Limb (tissue), 2 donors: Measurements from ENCODE around the gene BSCL2.
"Not testable (repeated sequence)": the region's sequence is repeated elsewhere in the genome, so short reads cannot be mapped to it uniquely, and the experiment has no call there.

Experiments
- DNase-seq, 2 donors: peaks; one replicate each; pipeline ENCODE4 v3.0.0-alpha.2; 2016; ENCODE audit errors: extremely low spot score in 2 of 2

BSCL2 gene

GRCh38 chr11:62707277-62707861, at the start of gene BSCL2, which contains the start of gene GNG3:
Gene BSCL2 (minus strand): TSS chr11:62707424. CDS start chr11:62707195, 229 bp downstream.
Gene GNG3 (plus strand): TSS chr11:62707676. CDS start chr11:62708296, 620 bp downstream.
- DNase-seq, result peak in 1 of 2 donors; percentile 90

- DNase-seq, result no peak
Observed at GRCh38 chr11:62755086-62755615, 47.9 kb upstream of the BSCL2 start.

GRCh38 chr11:62753736-62754603, 46.7 kb upstream of the BSCL2 start, which contains the start of gene ZBTB3:
Gene ZBTB3 (minus strand): TSS chr11:62754160. CDS start chr11:62753664, 496 bp downstream.
- peak; percentile 96 to 100 for DNase-seq

- no peak for DNase-seq
Observed at GRCh38 chr11:62752994-62753735, 45.9 kb upstream of the BSCL2 start.

- DNase-seq, result no peak
Observed at GRCh38 chr11:62752177-62752785, 45.1 kb upstream of the BSCL2 start.

GRCh38 chr11:62749931-62750330, 42.7 kb upstream of the BSCL2 start:
- not testable (repeated sequence) for DNase-seq

- no peak for DNase-seq
Observed at GRCh38 chr11:62747475-62748160, 40.4 kb upstream of the BSCL2 start.

GRCh38 chr11:62737196-62737595, 30.0 kb upstream of the BSCL2 start:
- no peak for DNase-seq

GRCh38 chr11:62732830-62733229, 25.6 kb upstream of the BSCL2 start:
- DNase-seq, result no peak

- not testable (repeated sequence) for DNase-seq
Observed at GRCh38 chr11:62730076-62730475, 22.9 kb upstream of the BSCL2 start.

- peak; percentile 87 to 90 for DNase-seq
Observed at GRCh38 chr11:62728171-62728988, 21.2 kb upstream of the BSCL2 start, which contains the start of gene TTC9C. Gene TTC9C (plus strand): TSS chr11:62728486. CDS start chr11:62728849, 363 bp downstream.

GRCh38 chr11:62727872-62728170, 20.6 kb upstream of the BSCL2 start:
- DNase-seq, result peak; percentile 90 to 98

GRCh38 chr11:62727165-62727871, 20.1 kb upstream of the BSCL2 start, which contains the start of gene HNRNPUL2:
Gene HNRNPUL2 (minus strand): TSS chr11:62727457. CDS start chr11:62727156, 301 bp downstream.
- DNase-seq, result peak; percentile 99

GRCh38 chr11:62726915-62727164, 19.6 kb upstream of the BSCL2 start:
- no peak for DNase-seq

GRCh38 chr11:62726156-62726914, 19.1 kb upstream of the BSCL2 start:
- no peak for DNase-seq

- no peak for DNase-seq
Observed at GRCh38 chr11:62725646-62726045, 18.4 kb upstream of the BSCL2 start.

GRCh38 chr11:62724171-62724570, 16.9 kb upstream of the BSCL2 start:
- DNase-seq, result no peak

- no peak for DNase-seq
Observed at GRCh38 chr11:62721994-62722393, 14.8 kb upstream of the BSCL2 start.
